Measurements from ENCODE around the gene TMEM273.

DNA sequence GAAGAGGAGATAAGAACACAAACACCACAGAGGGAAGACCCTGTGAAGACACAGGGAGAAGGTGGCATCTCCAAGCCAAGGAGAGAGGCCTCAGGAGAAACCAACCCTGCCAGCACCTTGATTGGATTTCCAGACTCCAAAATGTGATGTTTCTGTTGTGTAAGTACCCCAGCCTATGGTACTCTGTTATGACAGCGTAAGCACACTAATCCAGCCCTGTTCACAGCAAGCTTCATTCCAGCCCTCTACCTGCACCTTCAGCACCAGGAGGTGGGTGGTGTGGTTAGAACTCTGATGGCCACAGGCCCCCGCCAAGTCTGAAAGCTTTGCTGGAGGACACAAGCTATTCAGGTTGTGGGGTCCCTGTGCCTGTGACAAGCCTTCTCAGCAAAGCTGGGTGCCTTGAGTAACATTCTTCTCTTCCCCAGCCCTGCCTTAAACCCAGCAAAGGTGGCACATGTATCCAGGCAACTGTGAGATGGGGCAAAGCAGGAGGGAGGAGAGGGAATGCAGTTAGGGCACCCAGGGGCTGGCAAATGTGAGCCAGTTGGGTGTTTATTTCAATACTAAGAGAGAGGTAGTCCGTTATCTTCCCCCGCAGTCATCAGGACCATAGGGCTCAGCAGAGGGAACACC, 77.4 kb downstream of the TMEM273 start:
- TF ChIP-seq ISL1 (CRISPR knock-in tag; IDR thresholded peaks at IDR 0.05) (no peak), PATZ1 (CRISPR knock-in tag; IDR thresholded peaks at IDR 0.05; ENCODE audit: borderline replicate concordance) (no peak)

Measured in SK-N-SH treated with all-trans-retinoic acid at 6 μM for 48 hours (cell line).